GM23248 (cell line): Measurements from ENCODE around the gene WNK2.

ENCODE experiments used
- EZH2 ChIP-seq: fragments of 200-600 bp; sonication (generic); IDR thresholded peaks from 2 replicates; pipeline ENCODE4 v1.6.1; 2018; ENCODE audit warnings: antibody characterized with exemption, mild to moderate bottlenecking; ENCODE audit not compliant: insufficient read depth, poor library complexity, severe bottlenecking
- EZH2phosphoT487 ChIP-seq: fragments of 200-600 bp; sonication (generic); IDR thresholded peaks from 2 replicates; pipeline ENCODE4 v1.6.1; 2018; ENCODE audit warnings: antibody characterized with exemption, moderate library complexity, mild to moderate bottlenecking, low read depth; ENCODE audit not compliant: insufficient read depth

DNA sequence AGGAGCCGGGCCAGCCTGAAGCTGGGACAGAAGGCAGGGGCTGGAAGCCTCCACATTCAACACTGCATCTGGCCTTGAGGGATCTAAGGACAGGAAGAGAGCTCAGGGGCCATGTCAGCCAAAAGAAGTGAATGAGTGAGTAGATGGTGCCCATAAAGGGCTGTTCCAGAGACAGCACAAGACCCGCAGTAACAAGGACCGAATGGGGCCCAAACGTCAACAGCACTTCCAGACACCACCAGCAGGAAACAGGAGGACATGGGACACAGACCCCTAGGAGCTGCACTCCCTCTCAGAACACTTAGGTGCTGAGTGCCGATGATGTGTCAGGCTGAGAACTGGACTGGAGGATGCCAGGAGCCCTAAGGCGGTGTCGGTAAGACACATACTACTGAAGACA lies 152.8 kb downstream of the WNK2 start:
- TF ChIP-seq EZH2 (no peak), EZH2phosphoT487 (no peak)
